ENCODE measurements around the gene TOX2. TPM values are rescaled to one million over a fixed set of nuclear protein-coding genes. Genes with fewer than 3 reads are reported as not detected.

Gene TOX2
- polyA plus RNA-seq, 3 donors from 2014 or later, result 2.4 to 5.0 (median 2.9) TPM

DNA sequence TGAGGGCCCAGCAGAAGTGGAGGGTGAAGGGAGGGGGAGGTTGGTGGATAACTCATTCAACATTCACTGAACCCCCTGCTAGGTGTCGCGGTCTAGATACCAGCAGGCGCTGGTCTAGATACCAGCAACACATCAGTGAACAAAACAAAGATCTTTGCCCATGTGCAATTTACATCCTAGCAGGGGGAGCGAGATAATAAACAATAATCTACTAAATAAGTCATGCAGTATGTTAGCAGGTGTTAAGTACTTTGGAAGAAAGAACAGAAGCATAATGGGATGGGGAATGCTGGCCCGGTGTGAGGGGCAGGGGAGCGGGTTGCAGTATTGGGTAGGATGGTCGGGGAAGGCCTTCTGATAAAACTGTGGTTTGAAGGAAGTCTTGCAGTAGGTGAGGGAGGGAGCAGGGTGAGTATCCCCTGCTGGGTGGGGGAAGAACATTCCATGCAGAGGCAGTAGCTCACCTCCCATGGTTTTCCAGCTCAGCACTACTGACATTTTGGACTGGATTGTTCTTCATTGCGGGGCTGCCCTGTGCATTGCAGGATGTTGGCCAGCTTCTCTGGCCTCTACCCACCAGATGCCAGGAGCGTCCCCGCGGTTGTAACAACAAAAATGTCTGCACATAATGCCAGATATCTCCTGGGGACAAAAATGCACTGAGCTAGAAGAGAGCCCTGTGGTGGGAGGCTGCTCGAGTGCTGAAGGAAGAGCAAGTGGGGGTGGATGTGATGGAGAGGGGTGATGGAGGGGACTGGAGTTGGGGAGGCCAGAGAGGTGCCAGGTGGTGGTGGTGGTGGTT, 117.3 kb downstream of the TOX2 start:
- no peaks in the 10 kb centered on the region for H3K9me3 Mint-ChIP-seq
- peaks cover 0 to 7% (median 3%) of the 10 kb centered on the region in 3 donors for H3K36me3 Mint-ChIP-seq
- H3K4me3 Mint-ChIP-seq, result no peak overlapping the region
- DNase-seq, result no peak
- H3K27me3 Mint-ChIP-seq (ENCODE audit: low read depth in 3 of 3), result peaks cover 21 to 27% (median 23%) of the 10 kb centered on the region in 3 donors
- peaks cover 34 to 62% of the 10 kb centered on the region in 2 donors for H3K4me1 Mint-ChIP-seq
- no peak overlapping the region for H3K27ac Mint-ChIP-seq

DNA sequence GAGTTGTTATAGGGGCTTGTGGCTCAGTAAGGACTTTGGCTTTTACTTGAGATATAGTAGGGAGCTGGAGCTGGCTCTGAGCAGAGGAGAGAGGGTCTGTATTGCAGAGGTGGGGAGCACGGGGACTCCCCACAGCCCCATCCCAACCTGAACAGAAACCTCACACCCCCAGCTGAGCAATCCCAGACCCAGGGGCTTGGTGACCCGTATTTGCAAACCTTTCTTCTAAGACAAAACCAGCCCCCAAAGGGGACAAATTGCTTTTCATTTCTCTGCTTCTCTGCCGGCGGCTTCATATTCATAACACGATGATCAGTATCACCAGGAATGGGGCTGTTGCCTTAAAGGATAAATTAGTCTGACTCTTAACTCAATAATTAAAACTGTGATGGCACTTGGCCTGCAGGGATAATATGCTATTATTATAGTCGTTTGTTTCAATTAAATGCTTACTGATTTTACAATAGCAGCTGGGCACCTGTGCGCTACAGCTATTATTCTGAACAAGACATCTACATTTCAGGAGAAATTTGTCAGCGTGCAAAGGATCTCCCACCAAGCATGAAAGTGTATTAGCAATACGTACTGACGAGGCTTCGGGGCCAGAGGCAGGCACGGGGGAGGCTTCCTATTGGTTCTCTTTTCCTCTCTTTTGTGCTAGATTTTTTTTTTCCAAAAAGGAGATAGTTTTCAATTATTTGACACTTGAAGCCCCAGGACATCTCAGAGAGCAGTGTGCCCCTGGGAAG, 118.1 kb downstream of the TOX2 start:
- DNase-seq, result no peak
- no peaks in the 10 kb centered on the region for H3K9me3 Mint-ChIP-seq
- H3K4me1 Mint-ChIP-seq, result peaks cover 31 to 58% of the 10 kb centered on the region in 2 donors
- H3K4me3 Mint-ChIP-seq, result no peak overlapping the region
- H3K36me3 Mint-ChIP-seq, result peaks cover 0 to 7% (median 3%) of the 10 kb centered on the region in 3 donors
- H3K27me3 Mint-ChIP-seq (ENCODE audit: low read depth in 3 of 3), result peaks cover 23 to 25% (median 23%) of the 10 kb centered on the region in 3 donors
- H3K27ac Mint-ChIP-seq, result no peak overlapping the region

- H3K4me1 Mint-ChIP-seq, result peaks cover 25 to 52% of the 10 kb centered on the region in 2 donors
- DNase-seq, result no peak
- no peaks in the 10 kb centered on the region for H3K9me3 Mint-ChIP-seq
- peaks cover 21 to 26% (median 22%) of the 10 kb centered on the region in 3 donors for H3K27me3 Mint-ChIP-seq (ENCODE audit: low read depth in 3 of 3)
- H3K36me3 Mint-ChIP-seq, result peaks cover 0 to 7% (median 3%) of the 10 kb centered on the region in 3 donors
- H3K27ac Mint-ChIP-seq, result no peak overlapping the region
- no peak overlapping the region for H3K4me3 Mint-ChIP-seq
These were observed 118.7 kb downstream of the TOX2 start for GRCh38 chr20:44033344-44033743.

DNA sequence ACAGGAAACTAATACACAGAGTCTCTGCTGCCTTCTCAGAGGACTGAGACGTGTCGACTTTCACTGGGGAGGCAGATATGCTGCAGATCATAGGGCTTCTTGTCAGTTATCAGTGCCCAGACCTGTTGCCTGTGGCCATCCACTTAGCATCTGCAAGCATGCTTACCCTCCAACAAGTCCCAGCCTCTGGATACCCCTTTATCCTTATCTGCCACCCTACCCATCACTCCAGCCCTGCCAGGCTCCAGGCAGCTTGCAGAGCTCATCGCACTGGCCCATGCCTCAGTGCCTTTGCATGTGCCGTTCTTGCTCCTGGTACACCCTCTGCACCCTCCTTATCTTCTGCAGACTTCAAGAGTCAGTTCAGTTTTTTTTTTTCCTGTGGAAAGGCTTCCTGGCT, 119.2 kb downstream of the TOX2 start:
- H3K4me3 Mint-ChIP-seq, result no peak overlapping the region
- H3K27ac Mint-ChIP-seq, result no peak overlapping the region
- DNase-seq, result no peak
- H3K36me3 Mint-ChIP-seq, result peaks cover 0 to 7% (median 3%) of the 10 kb centered on the region in 3 donors
- H3K9me3 Mint-ChIP-seq, result no peaks in the 10 kb centered on the region
- H3K27me3 Mint-ChIP-seq (ENCODE audit: low read depth in 3 of 3), result peaks cover 16 to 24% (median 22%) of the 10 kb centered on the region in 3 donors
- H3K4me1 Mint-ChIP-seq, result peaks cover 20 to 47% of the 10 kb centered on the region in 2 donors

DNA sequence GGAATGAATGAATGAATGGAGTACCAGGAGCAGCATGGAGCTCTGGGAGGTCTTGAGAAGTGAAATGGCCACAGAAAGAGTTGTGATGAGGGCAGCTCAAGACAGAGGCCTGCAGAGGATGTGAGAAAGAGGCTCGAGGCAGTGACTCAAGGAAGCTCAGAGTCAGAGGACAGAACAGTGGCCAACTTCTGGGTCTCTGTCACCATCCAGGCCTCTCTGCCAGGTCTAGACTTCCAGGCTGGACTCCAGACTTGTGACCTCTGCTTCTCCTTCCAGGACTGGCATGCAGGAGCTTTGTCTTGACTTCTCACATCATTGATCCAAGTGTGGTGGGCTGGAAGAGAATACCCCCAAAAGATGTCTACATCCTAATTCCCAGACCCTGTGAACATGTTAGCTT, 119.8 kb downstream of the TOX2 start:
- H3K27ac Mint-ChIP-seq, result no peak overlapping the region
- peaks cover 14 to 41% of the 10 kb centered on the region in 2 donors for H3K4me1 Mint-ChIP-seq
- no peaks in the 10 kb centered on the region for H3K9me3 Mint-ChIP-seq
- DNase-seq, result no peak
- peaks cover 12 to 28% (median 22%) of the 10 kb centered on the region in 3 donors for H3K27me3 Mint-ChIP-seq (ENCODE audit: low read depth in 3 of 3)
- peaks cover 0 to 7% (median 3%) of the 10 kb centered on the region in 3 donors for H3K36me3 Mint-ChIP-seq
- no peak overlapping the region for H3K4me3 Mint-ChIP-seq

DNA sequence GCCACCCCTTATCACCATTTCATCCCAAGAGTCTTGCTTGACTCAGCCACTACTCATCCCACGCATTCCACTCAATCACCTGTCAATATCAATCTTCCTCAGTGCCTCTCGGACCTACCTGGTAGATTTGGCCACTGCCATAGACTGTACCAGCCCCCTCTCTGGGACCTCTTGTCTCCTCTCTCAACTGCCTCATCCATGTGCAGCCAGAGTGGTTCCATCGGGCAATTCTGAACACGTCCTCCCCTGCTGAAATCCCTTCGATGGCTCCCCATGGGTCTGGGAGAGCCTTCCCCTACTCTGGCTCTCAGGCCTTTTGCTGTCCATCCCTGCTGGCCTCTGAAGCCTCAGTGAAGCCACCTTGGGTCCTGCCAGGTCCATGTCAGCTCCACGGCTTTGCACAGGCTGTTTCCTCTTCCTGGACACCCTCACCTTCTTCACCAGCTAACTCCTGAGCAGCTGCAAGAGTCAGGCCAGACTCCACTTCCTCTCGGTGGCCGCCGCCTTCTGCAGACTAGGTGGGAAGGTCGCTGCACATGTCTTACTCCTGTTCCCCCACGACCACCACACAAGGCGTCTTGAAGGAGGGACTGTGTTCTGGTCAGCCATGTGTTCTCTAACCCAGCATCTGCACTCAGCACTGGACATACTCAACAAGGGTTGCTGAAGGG, 120.4 kb downstream of the TOX2 start:
- no peak for DNase-seq
- no peak overlapping the region for H3K27ac Mint-ChIP-seq
- H3K9me3 Mint-ChIP-seq, result no peaks in the 10 kb centered on the region
- peaks cover 8 to 24% (median 22%) of the 10 kb centered on the region in 3 donors for H3K27me3 Mint-ChIP-seq (ENCODE audit: low read depth in 3 of 3)
- peaks cover 0 to 7% (median 3%) of the 10 kb centered on the region in 3 donors for H3K36me3 Mint-ChIP-seq
- H3K4me3 Mint-ChIP-seq, result no peak overlapping the region
- H3K4me1 Mint-ChIP-seq, result peaks cover 8 to 34% of the 10 kb centered on the region in 2 donors

DNA sequence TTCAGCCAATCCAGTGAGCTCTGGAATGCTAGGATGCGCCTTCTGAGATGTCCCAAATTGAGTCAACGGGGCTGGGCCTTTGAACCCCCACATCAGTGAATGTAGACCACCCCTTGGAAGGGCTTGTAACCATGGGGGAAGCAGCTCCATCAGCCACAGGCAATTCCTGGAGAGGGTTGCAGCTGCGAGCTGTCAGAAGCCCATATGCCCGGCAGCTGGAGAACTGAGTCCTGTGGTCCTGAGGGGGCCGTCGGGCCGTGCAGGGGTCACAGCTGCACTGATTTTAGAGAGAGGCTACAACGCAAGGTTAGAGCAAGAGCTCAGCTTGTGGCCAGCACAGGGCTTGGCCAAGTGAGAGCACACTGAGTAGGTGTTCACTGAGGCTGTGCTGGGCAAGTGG, 121.3 kb downstream of the TOX2 start:
- Mint-ChIP-seq H3K36me3 (peaks cover 0 to 7% (median 0%) of the 10 kb centered on the region in 3 donors), H3K9me3 (no peaks in the 10 kb centered on the region), H3K4me3 (no peak overlapping the region), H3K4me1 (peaks cover 0 to 27% of the 10 kb centered on the region in 2 donors), H3K27me3 (ENCODE audit: low read depth in 3 of 3) (peaks cover 4 to 31% (median 25%) of the 10 kb centered on the region in 3 donors), H3K27ac (no peak overlapping the region)
- DNase-seq, result no peak

GRCh38 chr20:44036441-44036840, 121.8 kb downstream of the TOX2 start:
- Mint-ChIP-seq H3K27ac (no peak overlapping the region), H3K4me3 (no peak overlapping the region), H3K4me1 (peaks cover 0 to 25% of the 10 kb centered on the region in 2 donors), H3K36me3 (peaks cover 0 to 7% (median 0%) of the 10 kb centered on the region in 3 donors), H3K27me3 (ENCODE audit: low read depth in 3 of 3) (peaks cover 4 to 31% (median 25%) of the 10 kb centered on the region in 3 donors), H3K9me3 (no peaks in the 10 kb centered on the region)
- DNase-seq, result no peak

- peaks cover 0 to 7% (median 0%) of the 10 kb centered on the region in 3 donors for H3K36me3 Mint-ChIP-seq
- H3K27me3 Mint-ChIP-seq (ENCODE audit: low read depth in 3 of 3), result peaks cover 8 to 23% (median 19%) of the 10 kb centered on the region in 3 donors
- no peaks in the 10 kb centered on the region for H3K9me3 Mint-ChIP-seq
- DNase-seq, result no peak
- peaks cover 0 to 9% of the 10 kb centered on the region in 2 donors for H3K4me1 Mint-ChIP-seq
- no peak overlapping the region for H3K27ac Mint-ChIP-seq
- no peak overlapping the region for H3K4me3 Mint-ChIP-seq
These were observed 124.0 kb downstream of the TOX2 start for GRCh38 chr20:44038681-44039123.

GRCh38 chr20:44039147-44039546, 124.5 kb downstream of the TOX2 start:
- H3K4me1 Mint-ChIP-seq, result peaks cover 0 to 9% of the 10 kb centered on the region in 2 donors
- H3K4me3 Mint-ChIP-seq, result no peak overlapping the region
- H3K36me3 Mint-ChIP-seq, result peaks cover 0 to 7% (median 0%) of the 10 kb centered on the region in 3 donors
- H3K27ac Mint-ChIP-seq, result no peak overlapping the region
- no peaks in the 10 kb centered on the region for H3K9me3 Mint-ChIP-seq
- peaks cover 8 to 23% (median 16%) of the 10 kb centered on the region in 3 donors for H3K27me3 Mint-ChIP-seq (ENCODE audit: low read depth in 3 of 3)
- DNase-seq, result no peak

GRCh38 chr20:44039741-44040140, 125.1 kb downstream of the TOX2 start:
- H3K9me3 Mint-ChIP-seq, result no peaks in the 10 kb centered on the region
- H3K27me3 Mint-ChIP-seq (ENCODE audit: low read depth in 3 of 3), result peaks cover 8 to 22% (median 16%) of the 10 kb centered on the region in 3 donors
- no peak overlapping the region for H3K4me3 Mint-ChIP-seq
- peaks cover 0 to 5% (median 0%) of the 10 kb centered on the region in 3 donors for H3K36me3 Mint-ChIP-seq
- DNase-seq, result no peak
- peaks cover 0 to 6% of the 10 kb centered on the region in 2 donors for H3K4me1 Mint-ChIP-seq
- no peak overlapping the region for H3K27ac Mint-ChIP-seq

- H3K27me3 Mint-ChIP-seq (ENCODE audit: low read depth in 3 of 3), result peaks cover 8 to 15% (median 14%) of the 10 kb centered on the region in 3 donors
- no peaks in the 10 kb centered on the region for H3K36me3 Mint-ChIP-seq
- H3K4me1 Mint-ChIP-seq, result peaks cover 0 to under 1% of the 10 kb centered on the region in 2 donors
- no peak for DNase-seq
- no peaks in the 10 kb centered on the region for H3K9me3 Mint-ChIP-seq
- H3K4me3 Mint-ChIP-seq, result no peak overlapping the region
- no peak overlapping the region for H3K27ac Mint-ChIP-seq
These were observed 125.7 kb downstream of the TOX2 start for GRCh38 chr20:44040202-44040915.

DNA sequence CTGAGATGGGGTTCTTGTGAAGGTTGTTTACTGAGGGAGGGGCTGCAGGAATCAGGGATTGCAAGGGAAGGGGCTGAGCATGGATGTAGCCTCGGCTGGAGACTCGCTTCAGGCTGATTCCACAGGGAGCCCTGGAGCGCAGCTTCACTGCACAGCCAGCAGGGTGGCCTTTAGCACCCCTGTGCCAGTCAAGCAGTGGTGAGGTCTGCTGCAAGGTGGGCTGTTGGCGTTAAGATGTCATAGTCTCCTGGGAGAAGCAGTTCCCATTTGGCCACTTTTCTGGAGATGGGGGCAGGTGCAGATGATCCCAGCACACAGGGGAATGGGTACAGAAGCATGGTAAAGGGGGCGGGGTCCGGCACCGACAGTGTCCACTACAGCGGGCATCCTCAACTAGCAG, 126.3 kb downstream of the TOX2 start:
- Mint-ChIP-seq H3K27ac (no peak overlapping the region), H3K27me3 (ENCODE audit: low read depth in 3 of 3) (peaks cover 4 to 15% (median 11%) of the 10 kb centered on the region in 3 donors), H3K9me3 (no peaks in the 10 kb centered on the region)

More for the DNA sequence above, 126.3 kb downstream of the TOX2 start:
- no peak for DNase-seq
- H3K4me3 Mint-ChIP-seq, result no peak overlapping the region
- no peaks in the 10 kb centered on the region for H3K4me1 Mint-ChIP-seq
- H3K36me3 Mint-ChIP-seq, result no peaks in the 10 kb centered on the region
